Adrenal gland (tissue), 12 donors: ENCODE data around the gene GTF2IRD1. TPM values are rescaled to one million over a fixed set of nuclear protein-coding genes. Genes with fewer than 3 reads are reported as not detected.
A peak's percentile ranks its signal among the peaks of the same experiment; 100 is the strongest.
"Not testable (repeated sequence)": the region's sequence is repeated elsewhere in the genome, so short reads cannot be mapped to it uniquely, and the experiment has no call there.

Source experiments
- DNase-seq, 7 donors: peaks; one replicate each; pipeline ENCODE4 v3.0.0-alpha.2; 2019 to 2020
- H3K27ac ChIP-seq, 5 donors: fragments of 200-600 bp; sonication (generic) in 4 of 5; 1 replicate in 3 of 5; 2 replicates in 2 of 5; pipeline versions ENCODE4 v1.5.1 to v1.8.0; 2016 to 2020; ENCODE audit warnings: mild to moderate bottlenecking in 1 of 5
- H3K27me3 ChIP-seq: fragments of 200-600 bp; 2 replicates; pipeline ENCODE4 v1.8.0; 2021
- H3K36me3 ChIP-seq, 2 donors: fragments of 200-600 bp; replicated peaks in 1 of 2; 1 replicate in 1 of 2; 2 replicates in 1 of 2; pipeline versions ENCODE4 v1.5.1 to v1.8.0; 2018 to 2022
- H3K4me1 ChIP-seq, 2 donors: fragments of 200-600 bp; replicated peaks in 1 of 2; 1 replicate in 1 of 2; 2 replicates in 1 of 2; pipeline versions ENCODE4 v1.5.1 to v1.8.0; 2018 to 2021
- H3K4me3 ChIP-seq, 4 donors: fragments of 200-600 bp; sonication (generic) in 3 of 4; one replicate each; pipeline ENCODE4 v1.5.1; 2016 to 2018
- H3K9me3 ChIP-seq, 3 donors: fragments of 200-600 bp; sonication (generic) in 1 of 3; replicated peaks in 1 of 3; 1 replicate in 2 of 3; 2 replicates in 1 of 3; pipeline versions ENCODE4 v1.5.1 to v1.8.0; 2016 to 2021
- POLR2A ChIP-seq, 2 donors: fragments of 450-650 bp; IDR thresholded peaks; one replicate each; pipeline ENCODE4 v1.6.1; 2017; ENCODE audit warnings: antibody characterized with exemption in 2 of 2, mild to moderate bottlenecking in 2 of 2, moderate library complexity in 1 of 2
- WGBS, 4 donors: extraction: QIAGEN DNeasy Blood & Tissue Kit in 2 of 4; methylation state at CpG; one replicate each; pipeline versions ENCODE4 v1.1.5 to v1.1.7; 2013 to 2017; 5-methylcytosine and 5-hydroxymethylcytosine counted together
- intact Hi-C, 2 donors: fragments of 100-400 bp; cut with DNase I; formaldehyde crosslinking; loops; one replicate each; pipeline versions ENCODE4 v1.14.1 to v1.15.0; 2022 to 2023
- polyA plus RNA-seq, 3 donors: library from polyadenylated mRNA; stranded (reverse); fragments of 200-250 nt in 2 of 3; fragments of 350-450 nt in 1 of 3; fragmentation: Illumina TruSeq in 1 of 3; extraction: RNeasy Lipid Tissue Mini Kit (QIAGEN cat#74804) in 1 of 3; gene quantifications; one replicate each; pipeline ENCODE4 v1.2.3, GENCODE V29; 2013 to 2014
- total RNA-seq, 9 donors: library from RNA; depleted of rRNA in 4 of 9; stranded (reverse); fragments of >200 nt in 4 of 9; fragments of 120-200 nt in 1 of 9; fragmentation: NEBNext Ultra II Directional in 1 of 9; extraction: Animal tissue kit (Norgen Biotek cat#: 25700) in 1 of 9; gene quantifications; one replicate each; pipeline versions ENCODE4 v1.1.0 to v1.2.4, GENCODE V29; 2013 to 2023
- TF ChIP-seq, protein P1 (sequence below), 6 experiments: fragments of 450-650 bp in 4 of 6; fragments of 200-600 bp in 2 of 6; sonication (generic) in 1 of 6; IDR thresholded peaks; 1 replicate in 5 of 6; 2 replicates in 1 of 6; pipeline versions ENCODE4 v1.5.1 to v1.8.0; 2016 to 2021; ENCODE audit warnings: antibody characterized with exemption in 6 of 6, mild to moderate bottlenecking in 2 of 6, moderate library complexity in 1 of 6
- donor health status: healthy with polysubstance abuse.
- donor health status: Bipolar disorder and iron deficiency.
- donor health status: DM: yes; HTN: yes; CAD: no.
- donor health status: DM: no; HTN: no; CAD: no.
- donor health status: DM: no; HTN: no; CAD: no.
- donor health status: DM: yes; HTN: yes; CAD: no.

The GTF2IRD1 gene
- total and polyA plus RNA-seq, 12 donors, result 7.4 to 41.3 (median 25.2) TPM

DNA sequence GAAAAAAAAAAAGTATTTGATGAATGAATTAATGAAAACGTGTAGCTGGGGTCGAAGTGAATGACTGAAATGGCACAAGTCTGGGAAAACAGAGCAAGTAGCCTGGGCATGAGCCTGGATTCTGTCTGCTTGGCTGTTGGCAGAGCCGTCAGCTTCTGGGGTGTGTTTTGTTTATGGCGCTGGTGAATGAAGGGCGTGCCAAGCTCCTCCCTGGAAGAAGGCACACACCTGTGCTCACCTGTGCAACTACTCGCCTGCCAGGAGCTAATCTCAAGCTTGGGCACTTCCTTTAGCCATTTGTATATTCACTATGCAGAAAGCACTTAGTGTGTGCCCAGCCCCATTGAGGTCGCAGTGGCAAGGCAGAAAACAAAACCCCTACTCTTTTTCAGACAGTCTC lies 74.1 kb downstream of the GTF2IRD1 start:
- no peak overlapping the region for H3K4me3 ChIP-seq
- intact Hi-C loops, result no loop called here
- H3K36me3 ChIP-seq, result peaks cover 0 to 26% of the 10 kb centered on the region in 2 donors
- H3K27me3 ChIP-seq, result no peaks in the 10 kb centered on the region
- 87 to 93% (median 92%) methylated on average over 6 to 7 of the region's 7 CpGs for WGBS, 4 donors
- H3K4me1 ChIP-seq, result no peaks in the 10 kb centered on the region
- H3K9me3 ChIP-seq, result no peaks in the 10 kb centered on the region
- no peak for DNase-seq
- no peak overlapping the region for H3K27ac ChIP-seq
- TF ChIP-seq POLR2A (IDR thresholded peaks at IDR 0.05), result no peak
- TF ChIP-seq, protein P1, sequence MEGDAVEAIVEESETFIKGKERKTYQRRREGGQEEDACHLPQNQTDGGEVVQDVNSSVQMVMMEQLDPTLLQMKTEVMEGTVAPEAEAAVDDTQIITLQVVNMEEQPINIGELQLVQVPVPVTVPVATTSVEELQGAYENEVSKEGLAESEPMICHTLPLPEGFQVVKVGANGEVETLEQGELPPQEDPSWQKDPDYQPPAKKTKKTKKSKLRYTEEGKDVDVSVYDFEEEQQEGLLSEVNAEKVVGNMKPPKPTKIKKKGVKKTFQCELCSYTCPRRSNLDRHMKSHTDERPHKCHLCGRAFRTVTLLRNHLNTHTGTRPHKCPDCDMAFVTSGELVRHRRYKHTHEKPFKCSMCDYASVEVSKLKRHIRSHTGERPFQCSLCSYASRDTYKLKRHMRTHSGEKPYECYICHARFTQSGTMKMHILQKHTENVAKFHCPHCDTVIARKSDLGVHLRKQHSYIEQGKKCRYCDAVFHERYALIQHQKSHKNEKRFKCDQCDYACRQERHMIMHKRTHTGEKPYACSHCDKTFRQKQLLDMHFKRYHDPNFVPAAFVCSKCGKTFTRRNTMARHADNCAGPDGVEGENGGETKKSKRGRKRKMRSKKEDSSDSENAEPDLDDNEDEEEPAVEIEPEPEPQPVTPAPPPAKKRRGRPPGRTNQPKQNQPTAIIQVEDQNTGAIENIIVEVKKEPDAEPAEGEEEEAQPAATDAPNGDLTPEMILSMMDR (IDR thresholded peaks at IDR 0.05), result no peak

DNA sequence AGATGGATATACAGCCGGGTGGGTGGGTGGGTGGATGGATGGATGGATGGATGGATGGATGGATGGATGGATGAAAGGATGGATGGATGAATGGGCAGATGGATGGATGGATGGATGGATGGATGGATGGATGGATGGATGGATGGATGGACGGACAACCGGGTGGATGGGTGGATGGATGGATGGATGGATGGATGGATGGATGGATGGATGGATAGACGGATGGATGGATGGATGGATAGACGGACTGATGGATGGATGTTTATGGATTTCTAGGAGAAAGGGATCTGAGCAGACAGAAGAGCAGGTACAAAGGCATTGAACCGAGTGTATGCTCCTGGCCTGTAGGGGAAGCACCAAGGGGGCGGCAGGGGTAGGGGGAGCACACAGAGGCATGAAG lies 75.1 kb downstream of the GTF2IRD1 start:
- H3K4me3 ChIP-seq, intact Hi-C loops, H3K27me3 ChIP-seq, DNase-seq, H3K9me3 ChIP-seq, H3K4me1 ChIP-seq, H3K27ac ChIP-seq: not testable (repeated sequence)
- WGBS, 4 donors, result 92 to 98% (median 94%) methylated on average over 7 of the region's 7 CpGs
- H3K36me3 ChIP-seq, result peaks cover 0 to 32% of the 10 kb centered on the region in 2 donors

GRCh38 chr7:74535951-74536356 lies 82.2 kb downstream of the GTF2IRD1 start:
- Histone ChIP-seq H3K4me3 (no peak overlapping the region), H3K9me3 (no peaks in the 10 kb centered on the region), H3K36me3 (peaks cover 0 to 15% of the 10 kb centered on the region in 2 donors), H3K27ac (no peak overlapping the region), H3K4me1 (peaks cover 0 to 3% of the 10 kb centered on the region in 2 donors), H3K27me3 (no peaks in the 10 kb centered on the region)
- 42 to 60% (median 49%) methylated on average over 5 to 13 of the region's 13 CpGs for WGBS, 4 donors
- peak in 1 of 7 donors; percentile 39 for DNase-seq
- no peak for TF ChIP-seq POLR2A (IDR thresholded peaks at IDR 0.05)
- TF ChIP-seq, protein P1 (IDR thresholded peaks at IDR 0.05), result no peak
- intact Hi-C loops, result no loop called here

DNA sequence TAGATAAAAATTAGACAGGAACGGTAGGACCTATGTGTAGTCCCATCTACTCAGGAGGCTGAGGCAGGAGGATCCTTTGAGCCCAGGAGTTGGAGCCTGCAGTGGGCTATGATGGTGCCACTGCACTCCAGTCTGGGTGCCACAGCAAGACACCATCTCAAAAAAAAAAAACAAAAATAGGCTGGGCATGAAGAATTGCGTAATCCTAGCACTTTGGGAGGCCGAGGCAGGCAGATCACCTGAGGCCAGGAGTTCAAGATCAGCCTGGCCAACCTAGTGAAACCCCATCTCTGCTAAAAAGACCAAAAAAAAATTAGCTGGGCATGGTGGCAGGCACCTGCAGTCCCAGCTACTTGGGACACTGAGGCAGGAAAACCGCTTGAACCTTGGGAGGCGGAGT lies 88.2 kb downstream of the GTF2IRD1 start:
- H3K27ac ChIP-seq, H3K27me3 ChIP-seq, DNase-seq, H3K9me3 ChIP-seq, H3K4me3 ChIP-seq, intact Hi-C loops, H3K4me1 ChIP-seq: not testable (repeated sequence)
- WGBS, 4 donors, result 88 to 95% (median 92%) methylated on average over 5 of the region's 5 CpGs
- H3K36me3 ChIP-seq, result peaks cover 0 to 19% of the 10 kb centered on the region in 2 donors

DNA sequence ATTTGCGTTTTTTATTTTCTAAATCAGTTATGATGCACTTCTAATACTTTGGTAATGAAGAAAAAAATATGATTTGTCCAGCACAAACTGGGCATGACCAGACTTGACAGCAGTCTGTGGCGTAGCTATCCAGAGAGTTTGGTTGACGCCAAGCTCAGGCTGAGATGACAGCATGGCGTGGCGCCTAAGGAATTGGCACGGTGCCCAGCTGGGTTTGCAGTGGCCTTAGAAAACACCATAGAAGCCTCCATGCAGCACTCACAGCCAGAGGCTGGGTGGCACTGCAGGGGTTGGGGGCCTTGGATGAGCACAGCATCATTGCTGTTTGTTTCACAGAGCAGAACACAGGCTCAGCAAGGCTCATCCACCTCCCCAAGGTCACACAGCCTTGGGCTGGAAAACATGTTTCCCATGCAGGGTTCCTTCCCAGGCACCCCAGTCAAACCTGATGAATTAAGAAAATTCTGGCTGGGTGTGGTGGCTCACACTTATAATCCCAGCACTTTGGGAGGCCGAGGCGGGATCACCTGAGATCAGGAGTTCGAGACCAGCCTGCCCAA lies 88.9 kb downstream of the GTF2IRD1 start:
- Histone ChIP-seq H3K9me3 (no peaks in the 10 kb centered on the region), H3K4me1 (no peaks in the 10 kb centered on the region), H3K4me3 (no peak overlapping the region), H3K27ac (no peak overlapping the region), H3K36me3 (peaks cover 0 to 21% of the 10 kb centered on the region in 2 donors), H3K27me3 (no peaks in the 10 kb centered on the region)
- intact Hi-C loops, result no loop called here
- 66 to 85% (median 77%) methylated on average over 9 of the region's 9 CpGs for WGBS, 4 donors
- DNase-seq, result peak in 4 of 7 donors; percentile 43 to 69 (median 46)
- no peak for TF ChIP-seq POLR2A (IDR thresholded peaks at IDR 0.05)
- TF ChIP-seq, protein P1 (IDR thresholded peaks at IDR 0.05), result no peak
